Endothelial cell of umbilical vein (primary cell): Measurements from ENCODE around the gene SYNE3. TPM values are rescaled to one million over a fixed set of nuclear protein-coding genes. Genes with fewer than 3 reads are reported as not detected.

Experiments used
- BruUV-seq: library from RNA; stranded (reverse); fragments of 400-500 nt; replicated peaks from 2 replicates; lab custom pipeline; 2021; lab: Mats Ljungman, UMichigan
- CTCF ChIA-PET: fragments of 300-600, 350-600 bp; sonication (Branson Sonifier 250); formaldehyde crosslinking; loops from one replicate; lab custom pipeline; 2021; ENCODE audit warnings: antibody characterized with exemption, inconsistent platforms; lab: Charles Lee
- POLR2A ChIA-PET: fragments of 300-600, 350-600 bp; sonication (Branson Sonifier 250); formaldehyde crosslinking; loops from one replicate; lab custom pipeline; 2021; ENCODE audit warnings: antibody characterized with exemption, inconsistent platforms; lab: Charles Lee
- DNase-seq: peaks from one replicate; pipeline ENCODE4 v3.0.0-alpha.2; 2011; ENCODE audit warnings: low read depth, low spot score
- FAIRE-seq: peaks from 2 replicates; lab custom pipeline; 2011; peaks lifted over from hg19 to GRCh38; lab: Jason Lieb, UNC
- H2AFZ ChIP-seq: 2 replicates; pipeline ENCODE4 v1.6.0; 2012; ENCODE audit warnings: low read depth, low read length, control low read depth, inconsistent platforms
- H3K27ac ChIP-seq: 2 replicates; pipeline ENCODE4 v1.5.1; 2011; ENCODE audit warnings: low read depth, mild to moderate bottlenecking, control low read depth, low read length, moderate library complexity; ENCODE audit not compliant: insufficient read depth
- H3K27me3 ChIP-seq, 2 experiments: 2 replicates each; pipeline versions ENCODE4 v1.6.0 to v1.6.1; 2011; ENCODE audit warnings: low read length in 2 of 2, mixed read lengths in 1 of 2; ENCODE audit not compliant: control insufficient read depth in 2 of 2, insufficient read depth in 2 of 2
- H3K36me3 ChIP-seq, 2 experiments: 2 replicates in 1 of 2; 3 replicates in 1 of 2; pipeline ENCODE4 v1.5.1; 2011; ENCODE audit warnings: low read length in 2 of 2, mild to moderate bottlenecking in 1 of 2, moderate library complexity in 1 of 2; ENCODE audit not compliant: control insufficient read depth in 2 of 2, insufficient read depth in 2 of 2; ENCODE audit errors: extremely low read depth in 1 of 2
- H3K4me1 ChIP-seq: 3 replicates; pipeline ENCODE4 v1.5.1; 2011; ENCODE audit warnings: mild to moderate bottlenecking, low read length; ENCODE audit not compliant: control insufficient read depth, insufficient read depth; ENCODE audit errors: extremely low read depth
- H3K4me2 ChIP-seq: 2 replicates; pipeline ENCODE4 v1.6.1; 2011; ENCODE audit warnings: low read length, control low read depth, mixed read lengths; ENCODE audit not compliant: insufficient read depth
- H3K4me3 ChIP-seq, 3 experiments: fragments of 200-600 bp in 1 of 3; sonication (generic), shearing (Covaris generic) in 1 of 3; replicated peaks in 1 of 3; 2 replicates each; pipeline ENCODE4 v1.5.1; 2011 to 2016; ENCODE audit warnings: control low read depth in 3 of 3, low read length in 3 of 3, mild to moderate bottlenecking in 2 of 3, inconsistent platforms in 1 of 3, low read depth in 1 of 3, moderate library complexity in 1 of 3; ENCODE audit not compliant: insufficient read depth in 1 of 3
- H3K79me2 ChIP-seq: 2 replicates; pipeline ENCODE4 v1.6.0; 2012; ENCODE audit warnings: low read length, inconsistent platforms; ENCODE audit not compliant: control insufficient read depth, insufficient read depth
- H3K9ac ChIP-seq: replicated peaks from 2 replicates; pipeline ENCODE3; 2011; ENCODE audit warnings: low read length, control low read depth; ENCODE audit not compliant: insufficient read depth; ENCODE audit errors: extremely low read depth
- H3K9me1 ChIP-seq: replicated peaks from 3 replicates; pipeline ENCODE4 v1.6.0; 2011; ENCODE audit warnings: mild to moderate bottlenecking, low read length; ENCODE audit not compliant: control insufficient read depth, insufficient read depth; ENCODE audit errors: extremely low read depth
- H3K9me3 ChIP-seq: replicated peaks from 2 replicates; pipeline ENCODE4 v1.5.1; 2012; ENCODE audit warnings: low read length, inconsistent platforms; ENCODE audit not compliant: control insufficient read depth, insufficient read depth
- H4K20me1 ChIP-seq: replicated peaks from 2 replicates; pipeline ENCODE3; 2011; ENCODE audit warnings: mild to moderate bottlenecking, low read length; ENCODE audit not compliant: control insufficient read depth, insufficient read depth; ENCODE audit errors: extremely low read depth
- CTCF ChIP-seq, 2 donors: IDR thresholded peaks; 1 replicate in 1 of 2; 2 replicates in 1 of 2; pipeline ENCODE4 v1.5.1; 2011; ENCODE audit warnings: low read length in 2 of 2, mild to moderate bottlenecking in 2 of 2, moderate library complexity in 2 of 2, control low read depth in 1 of 2, inconsistent platforms in 1 of 2, low read depth in 1 of 2; ENCODE audit not compliant: insufficient read depth in 1 of 2; ENCODE audit errors: extremely low read depth in 1 of 2
- GATA2 ChIP-seq: IDR thresholded peaks from 2 replicates; pipeline ENCODE4 v1.7.0; 2011; ENCODE audit warnings: low read depth, mild to moderate bottlenecking, moderate library complexity, mixed read lengths, low read length; ENCODE audit not compliant: insufficient read length, insufficient read depth
- JUN ChIP-seq: IDR thresholded peaks from 2 replicates; pipeline ENCODE4 v1.6.1; 2011; ENCODE audit warnings: borderline replicate concordance, low read depth; ENCODE audit not compliant: insufficient read length, insufficient read depth
- MYC ChIP-seq: IDR thresholded peaks from one replicate; pipeline ENCODE4 v1.6.1; 2011; ENCODE audit warnings: mild to moderate bottlenecking, low read depth, low read length
- POLR2A ChIP-seq: IDR thresholded peaks from 2 replicates; pipeline ENCODE4 v1.6.1; 2012; ENCODE audit warnings: low read depth, mild to moderate bottlenecking, control low read depth, low read length
- POLR2AphosphoS5 ChIP-seq: IDR thresholded peaks from 2 replicates; pipeline ENCODE4 v1.6.1; 2012; ENCODE audit warnings: low read depth, mild to moderate bottlenecking, control low read depth, low read length, moderate library complexity; ENCODE audit not compliant: insufficient read depth
- dilution Hi-C: fragments of 300-500 bp; cut with MboI; formaldehyde crosslinking; loops from one replicate; pipeline ENCODE4 v1.15.0; 2019; ENCODE audit warnings: low sequenced_read_pairs; ENCODE audit not compliant: extremely low pct_ligation_motif_present
- intact Hi-C: fragments of 100-400 bp; cut with micrococcal nuclease; formaldehyde crosslinking; loops from one replicate; pipeline ENCODE4 v1.10.0; 2022
- polyA plus RNA-seq, 4 experiments: library from polyadenylated mRNA; depleted of rRNA in 3 of 4; stranded (reverse) in 3 of 4; unstranded in 1 of 4; fragments of >200 nt; gene quantifications; 2 replicates each; pipeline versions ENCODE4 v1.2.1 to v1.2.3, GENCODE V29; 2011 to 2012; ENCODE audit warnings: missing spikeins in 1 of 4
- total RNA-seq: library from RNA; stranded (reverse); gene quantifications from 2 replicates; pipeline ENCODE4 v1.2.3, GENCODE V29; 2021
- TF ChIP-seq, protein P1 (sequence below): IDR thresholded peaks from 2 replicates; pipeline ENCODE4 v1.6.1; 2011; ENCODE audit not compliant: insufficient read depth, insufficient read length

Gene SYNE3
- total and polyA plus RNA-seq, 2 donors (not counting 3 experiments of a cell fraction or from before 2014, with no cell fraction given): 3.0 to 18.8 TPM

DNA sequence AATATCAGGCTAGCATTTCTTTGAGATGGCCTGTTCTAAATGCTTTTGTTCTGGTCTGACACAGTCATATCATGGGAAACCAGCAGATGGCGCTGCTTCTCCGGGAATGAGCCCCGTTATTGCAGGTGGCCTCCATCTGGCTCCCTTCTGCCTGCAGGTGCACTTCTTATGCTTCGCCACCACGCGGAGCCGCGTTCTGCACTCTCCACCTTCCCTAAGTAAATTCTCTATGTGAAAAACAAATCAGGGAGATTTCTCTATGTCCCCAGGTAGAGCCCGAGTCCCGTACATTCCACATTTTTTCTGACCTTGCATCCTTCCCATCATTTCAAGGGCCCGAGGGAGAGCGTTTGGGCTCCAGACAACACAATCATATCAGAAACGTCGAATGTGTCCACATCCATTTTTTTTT lies 44.6 kb upstream of the SYNE3 start:
- no peak for TF ChIP-seq POLR2A
- TF ChIP-seq JUN: no peak
- TF ChIP-seq, protein P1, sequence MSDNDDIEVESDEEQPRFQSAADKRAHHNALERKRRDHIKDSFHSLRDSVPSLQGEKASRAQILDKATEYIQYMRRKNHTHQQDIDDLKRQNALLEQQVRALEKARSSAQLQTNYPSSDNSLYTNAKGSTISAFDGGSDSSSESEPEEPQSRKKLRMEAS: peak; percentile 12
- no peak for TF ChIP-seq GATA2
- TF ChIP-seq POLR2AphosphoS5: no peak
- peak; percentile 90 to 96 for TF ChIP-seq CTCF (IDR thresholded peaks at IDR 0.05; ENCODE audit: extremely low read depth in 1 of 2, insufficient read depth in 1 of 2, low read depth in 1 of 2, low read length in 2 of 2)
- no peak for TF ChIP-seq MYC
- Histone ChIP-seq H3K79me2 (no peaks in the 10 kb centered on the region), H3K4me1 (no peaks in the 10 kb centered on the region), H3K9me1 (no peaks in the 10 kb centered on the region), H3K4me3 (no peak overlapping the region), H3K4me2 (no peak overlapping the region), H2AFZ (no peak overlapping the region), H3K9ac (no peak overlapping the region), H3K9me3 (no peaks in the 10 kb centered on the region), H3K27ac (no peak overlapping the region), H3K27me3 (no peaks in the 10 kb centered on the region), H3K36me3 (no peaks in the 10 kb centered on the region), H4K20me1 (no peaks in the 10 kb centered on the region)
- DNase-seq (peak; percentile 86), FAIRE-seq (peak; percentile 94)
- dilution Hi-C loops (no loop called here), intact Hi-C loops (loop anchor here (1.0 to 5.0 kb wide), 9 partner anchors 27 to 861 kb away; no protein-coding TSS in a partner anchor)
- ChIA-PET CTCF (interaction anchor here (0.9 to 9.1 kb wide), 7 partner anchors 10 to 714 kb away, joined by 3 to 104 read pairs (median 21); no protein-coding TSS in a partner anchor), POLR2A (no interaction called here)
- BruUV-seq: no TSS peak
